ENCODE results near the gene TMPRSS7.

TMPRSS7 gene, protein sequence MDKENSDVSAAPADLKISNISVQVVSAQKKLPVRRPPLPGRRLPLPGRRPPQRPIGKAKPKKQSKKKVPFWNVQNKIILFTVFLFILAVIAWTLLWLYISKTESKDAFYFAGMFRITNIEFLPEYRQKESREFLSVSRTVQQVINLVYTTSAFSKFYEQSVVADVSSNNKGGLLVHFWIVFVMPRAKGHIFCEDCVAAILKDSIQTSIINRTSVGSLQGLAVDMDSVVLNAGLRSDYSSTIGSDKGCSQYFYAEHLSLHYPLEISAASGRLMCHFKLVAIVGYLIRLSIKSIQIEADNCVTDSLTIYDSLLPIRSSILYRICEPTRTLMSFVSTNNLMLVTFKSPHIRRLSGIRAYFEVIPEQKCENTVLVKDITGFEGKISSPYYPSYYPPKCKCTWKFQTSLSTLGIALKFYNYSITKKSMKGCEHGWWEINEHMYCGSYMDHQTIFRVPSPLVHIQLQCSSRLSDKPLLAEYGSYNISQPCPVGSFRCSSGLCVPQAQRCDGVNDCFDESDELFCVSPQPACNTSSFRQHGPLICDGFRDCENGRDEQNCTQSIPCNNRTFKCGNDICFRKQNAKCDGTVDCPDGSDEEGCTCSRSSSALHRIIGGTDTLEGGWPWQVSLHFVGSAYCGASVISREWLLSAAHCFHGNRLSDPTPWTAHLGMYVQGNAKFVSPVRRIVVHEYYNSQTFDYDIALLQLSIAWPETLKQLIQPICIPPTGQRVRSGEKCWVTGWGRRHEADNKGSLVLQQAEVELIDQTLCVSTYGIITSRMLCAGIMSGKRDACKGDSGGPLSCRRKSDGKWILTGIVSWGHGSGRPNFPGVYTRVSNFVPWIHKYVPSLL

DNA sequence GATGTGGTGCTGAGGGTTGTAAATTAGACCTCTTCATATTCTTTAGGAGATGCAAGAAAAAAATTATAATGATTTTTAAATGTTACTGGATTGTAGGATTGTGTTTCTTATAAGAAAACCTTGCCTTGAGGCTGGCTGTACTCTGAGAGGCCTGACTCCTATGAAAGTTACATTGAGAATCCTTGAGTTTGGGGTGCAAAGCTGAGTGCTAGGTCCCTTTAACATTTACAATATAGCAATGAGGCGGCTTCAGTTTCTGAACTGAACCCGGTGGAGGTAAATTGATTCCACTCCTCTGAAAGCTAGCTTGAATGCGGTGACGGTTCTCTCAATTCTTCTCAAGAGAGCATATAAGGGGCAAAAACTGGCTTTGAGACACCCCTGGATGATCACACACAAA, at the start of gene TMPRSS7:
Gene TMPRSS7 (plus strand): TSS at position 301 of the 400 bp plus-strand sequence. CDS start 110 bp downstream, outside the sequence.
- no peak for DNase-seq (ENCODE audit: low spot score)

DNA sequence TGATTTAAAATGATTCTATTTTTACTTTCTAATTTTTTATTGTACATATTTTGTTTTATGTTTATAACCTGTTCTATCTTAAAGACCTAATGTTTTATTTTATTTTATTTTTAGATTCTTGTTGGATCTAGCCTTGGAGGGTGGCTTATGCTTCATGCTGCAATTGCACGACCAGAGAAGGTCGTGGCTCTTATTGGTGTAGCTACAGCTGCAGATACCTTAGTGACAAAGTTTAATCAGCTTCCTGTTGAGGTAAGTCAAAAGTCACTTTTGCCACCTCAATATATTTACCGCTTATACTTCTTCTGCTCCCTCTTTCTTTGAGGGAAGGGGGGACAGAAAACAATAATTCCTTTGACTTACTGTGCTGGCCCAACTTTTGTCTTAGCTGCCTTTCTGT, 47.7 kb upstream of the TMPRSS7 start:
- DNase-seq (ENCODE audit: low spot score), result no peak

DNA sequence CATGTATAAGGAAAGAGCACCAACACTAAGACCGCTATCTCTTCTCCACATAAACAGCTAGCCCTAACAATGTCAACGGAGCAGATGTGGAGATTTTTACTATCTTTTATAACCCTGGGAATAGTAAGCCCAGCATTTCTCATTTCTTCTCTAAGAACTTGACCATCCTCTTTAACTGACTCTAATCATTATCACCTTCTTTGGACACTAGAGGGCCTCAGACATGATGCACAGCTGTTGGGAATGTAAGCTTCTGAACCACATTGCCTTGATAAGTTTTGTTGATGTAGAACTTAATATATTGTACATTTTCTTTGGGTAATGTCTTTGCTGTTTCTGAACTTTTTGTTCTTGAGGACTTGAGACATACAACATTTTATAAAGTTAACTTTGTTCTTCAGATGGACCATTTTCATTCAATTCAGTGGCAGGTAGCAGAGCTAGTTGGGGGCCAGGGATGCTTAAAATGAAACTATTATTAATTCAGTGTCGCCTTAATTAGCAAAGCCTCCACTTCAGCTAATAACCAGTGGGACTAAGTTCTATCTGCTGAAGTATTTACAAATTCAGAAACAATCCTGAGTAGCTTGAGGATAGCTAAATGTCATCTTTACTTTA, 45.4 kb upstream of the TMPRSS7 start:
- DNase-seq (ENCODE audit: low spot score), result no peak

DNA sequence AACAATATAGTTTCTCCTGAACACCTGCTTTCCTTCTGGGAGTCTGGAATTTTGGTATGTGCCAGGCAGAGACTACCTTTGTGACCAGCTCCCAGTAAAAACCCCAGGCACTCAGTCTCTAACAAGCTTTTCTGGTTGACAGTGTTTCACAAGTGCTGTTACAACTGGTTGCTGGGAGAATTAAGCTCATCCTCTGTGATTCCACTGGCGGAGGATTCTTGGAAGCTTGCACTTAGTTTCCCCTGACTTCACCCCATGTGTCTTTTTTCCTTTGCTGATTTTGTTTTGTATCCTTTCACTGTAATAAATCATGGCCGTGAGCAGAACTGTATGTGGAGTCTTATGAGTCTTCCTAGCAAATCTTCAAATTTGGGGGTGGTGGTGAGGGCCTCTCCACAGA, 41.5 kb upstream of the TMPRSS7 start:
- no peak for DNase-seq (ENCODE audit: low spot score)

DNA sequence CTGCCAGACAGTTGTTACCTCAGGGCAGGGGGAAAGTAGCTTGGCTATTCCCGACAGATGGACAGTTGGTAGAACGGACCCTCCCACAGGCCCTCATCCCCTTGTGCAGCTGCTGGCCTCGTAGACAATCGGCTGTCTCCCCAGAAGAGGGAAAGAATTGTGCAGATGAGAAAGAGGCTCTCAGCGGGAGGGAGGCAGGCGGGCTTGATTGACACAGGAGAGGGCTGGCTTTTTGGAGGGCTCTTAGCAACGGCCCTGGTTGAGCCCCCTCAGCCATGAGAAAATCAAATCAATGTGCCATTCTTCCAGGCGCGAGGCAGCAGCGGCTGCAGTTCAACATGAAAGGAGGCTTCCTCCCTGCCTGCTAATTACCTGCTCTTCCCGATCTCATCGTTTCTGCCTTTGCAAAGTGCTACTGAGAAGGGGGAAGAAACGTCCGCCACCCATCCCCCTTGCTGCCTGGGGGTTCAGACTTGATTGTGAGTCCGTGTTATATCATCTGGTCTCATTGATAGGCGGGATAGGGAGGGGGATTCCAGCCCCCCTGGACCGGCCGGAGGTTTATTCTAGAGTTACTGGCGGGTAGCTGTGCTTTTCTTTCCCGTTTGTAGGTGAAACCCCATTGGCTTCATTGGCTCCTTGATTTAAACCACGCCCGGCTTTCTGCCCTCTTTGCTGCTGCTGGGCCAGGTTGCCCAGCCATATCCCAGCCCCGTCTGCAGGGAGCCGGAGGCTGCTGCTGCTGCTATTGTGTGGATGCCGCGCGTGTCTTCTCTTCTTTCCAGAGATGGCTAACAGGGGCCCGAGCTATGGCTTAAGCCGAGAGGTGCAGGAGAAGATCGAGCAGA, 35.7 kb upstream of the TMPRSS7 start, which contains the start of gene TAGLN3:
Gene TAGLN3 (plus strand): TSS at position 287 of the 848 bp plus-strand sequence. CDS start 501 bp downstream, at position 788.
- DNase-seq (ENCODE audit: low spot score), result peak; percentile 68

DNA sequence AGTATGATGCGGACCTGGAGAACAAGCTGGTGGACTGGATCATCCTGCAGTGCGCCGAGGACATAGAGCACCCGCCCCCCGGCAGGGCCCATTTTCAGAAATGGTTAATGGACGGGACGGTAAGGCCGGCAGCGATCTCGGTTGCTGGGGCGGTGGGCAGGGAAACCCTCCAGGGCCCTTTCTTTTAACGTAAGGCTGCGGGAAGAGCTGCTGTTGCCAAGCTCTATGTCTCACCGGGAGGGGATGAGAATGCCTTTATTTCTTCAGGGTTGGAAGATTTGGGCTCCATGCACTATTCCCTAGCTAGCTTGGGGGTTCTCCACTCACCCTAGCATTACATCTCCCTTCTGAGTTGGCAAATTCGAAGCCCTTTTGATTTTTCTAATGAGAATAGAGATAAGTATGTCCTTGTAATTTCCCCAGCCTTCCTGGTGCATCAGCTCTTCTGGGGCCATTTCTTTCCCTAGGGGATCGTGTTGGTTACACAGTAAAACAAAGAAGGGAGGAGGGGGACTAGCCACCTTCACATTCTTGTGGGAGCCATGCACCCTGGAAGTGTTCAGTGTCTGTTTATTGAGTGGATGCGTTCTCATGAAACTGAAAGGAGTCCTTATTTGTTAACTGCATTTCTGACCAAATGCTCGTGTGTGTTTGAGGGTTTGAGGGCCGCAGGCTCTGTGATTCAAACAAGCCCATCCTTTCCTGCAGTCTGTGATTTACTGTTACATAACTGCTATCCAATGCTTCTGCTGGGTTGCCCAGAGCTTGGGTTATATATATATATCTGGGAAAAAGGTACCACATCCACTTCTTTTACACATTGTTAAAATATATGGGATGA, 34.8 kb upstream of the TMPRSS7 start:
- DNase-seq (ENCODE audit: low spot score), result no peak

DNA sequence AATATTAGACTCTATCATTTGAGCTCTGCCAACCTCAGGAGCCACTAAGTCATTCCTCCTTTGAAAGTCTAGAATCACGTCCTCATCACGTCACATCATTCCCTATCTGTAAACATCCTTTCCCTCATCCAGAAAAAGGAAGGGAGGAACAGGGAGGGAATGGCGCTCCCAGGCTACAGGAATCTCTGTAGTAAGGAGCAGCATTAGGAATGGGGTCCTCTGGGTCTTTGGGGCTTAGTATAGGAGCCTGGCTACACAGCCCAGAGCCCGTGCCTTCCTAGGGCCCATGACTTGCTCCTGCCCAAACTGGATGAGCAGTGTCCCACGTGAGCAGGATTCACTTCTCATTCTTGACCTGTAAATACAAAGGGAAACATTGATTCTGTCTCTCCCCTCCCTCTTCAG, 34.2 kb upstream of the TMPRSS7 start:
- no peak for DNase-seq (ENCODE audit: low spot score)

DNA sequence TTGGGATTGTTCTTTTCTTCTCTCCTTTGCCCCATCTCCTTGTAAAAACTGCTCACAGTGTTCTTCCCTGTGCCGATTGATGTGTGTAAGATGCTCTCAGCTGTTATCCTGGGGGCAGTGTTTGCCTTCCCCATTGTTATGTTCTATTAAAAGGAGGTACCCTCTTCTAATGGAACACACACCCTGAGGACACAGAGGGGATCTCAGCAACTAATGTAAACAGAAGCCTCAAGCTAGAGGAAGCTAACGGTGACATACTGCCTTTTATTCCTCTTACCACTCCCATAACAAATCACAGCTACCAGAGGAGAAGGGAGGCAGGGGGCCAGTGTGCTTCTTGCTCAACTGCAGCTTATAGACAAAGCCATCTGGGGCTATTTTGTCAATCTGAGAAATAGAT, 33.6 kb upstream of the TMPRSS7 start:
- no peak for DNase-seq (ENCODE audit: low spot score)

DNA sequence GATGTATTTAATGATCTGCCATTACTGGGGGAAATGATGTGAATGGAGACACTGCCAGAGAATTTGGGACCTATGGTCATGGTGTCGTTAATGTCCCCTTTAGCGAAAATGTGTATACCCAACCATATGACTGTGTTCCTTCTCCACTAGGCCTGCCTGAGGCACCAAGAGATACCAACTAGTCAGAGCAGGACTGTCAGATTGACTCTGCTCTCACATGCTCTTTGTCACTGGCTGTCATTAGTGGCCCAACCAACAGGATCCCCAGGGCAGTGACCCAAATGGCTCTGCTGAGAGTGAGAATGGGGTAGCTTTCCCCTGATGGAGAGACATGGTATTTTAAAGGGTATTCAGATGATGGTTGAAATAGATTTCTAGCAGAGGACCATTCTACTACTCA, 33.0 kb upstream of the TMPRSS7 start:
- DNase-seq (ENCODE audit: low spot score), result no peak

DNA sequence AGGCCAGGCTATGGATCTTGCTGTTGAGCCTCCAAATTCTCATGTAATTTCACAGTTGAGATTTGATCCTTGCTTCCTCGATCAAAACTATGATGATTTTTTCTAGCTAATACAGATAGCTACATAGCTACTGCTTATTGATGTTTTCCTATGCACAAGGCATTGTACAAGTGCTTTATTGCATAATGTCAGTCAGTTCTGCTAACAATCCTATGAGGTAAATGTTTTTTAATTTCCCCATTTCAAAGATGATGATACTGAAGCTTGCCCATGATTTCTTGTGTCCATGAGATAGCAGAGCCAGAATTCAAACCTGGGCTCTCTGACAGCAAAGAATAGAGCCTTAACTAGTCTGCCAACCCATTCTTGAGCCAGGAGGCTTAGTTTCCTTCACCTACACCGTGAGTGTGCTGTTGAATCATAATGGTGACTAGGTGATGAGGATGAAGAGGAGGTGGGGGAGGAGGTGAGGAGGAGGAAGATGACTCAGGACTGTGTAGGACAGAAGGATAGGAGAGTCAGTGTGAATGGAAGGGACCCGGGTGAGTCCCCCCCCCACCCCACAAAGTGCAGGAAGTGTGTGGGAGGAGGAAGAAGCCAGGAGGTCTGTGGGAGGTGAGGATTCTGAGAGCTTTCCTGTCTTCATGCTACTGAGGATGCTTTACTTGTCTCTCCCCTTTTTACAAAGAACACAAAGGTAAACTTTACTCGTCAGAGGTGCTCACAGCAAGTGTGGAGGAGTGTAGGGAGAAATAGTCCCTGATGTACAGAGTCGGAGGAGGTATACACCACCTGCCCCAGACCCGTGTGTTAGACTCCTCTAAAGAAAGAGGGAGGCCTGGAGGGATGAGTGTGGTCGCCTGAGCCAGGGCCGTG, 32.2 kb upstream of the TMPRSS7 start:
- peak; percentile 63 for DNase-seq (ENCODE audit: low spot score)

DNA sequence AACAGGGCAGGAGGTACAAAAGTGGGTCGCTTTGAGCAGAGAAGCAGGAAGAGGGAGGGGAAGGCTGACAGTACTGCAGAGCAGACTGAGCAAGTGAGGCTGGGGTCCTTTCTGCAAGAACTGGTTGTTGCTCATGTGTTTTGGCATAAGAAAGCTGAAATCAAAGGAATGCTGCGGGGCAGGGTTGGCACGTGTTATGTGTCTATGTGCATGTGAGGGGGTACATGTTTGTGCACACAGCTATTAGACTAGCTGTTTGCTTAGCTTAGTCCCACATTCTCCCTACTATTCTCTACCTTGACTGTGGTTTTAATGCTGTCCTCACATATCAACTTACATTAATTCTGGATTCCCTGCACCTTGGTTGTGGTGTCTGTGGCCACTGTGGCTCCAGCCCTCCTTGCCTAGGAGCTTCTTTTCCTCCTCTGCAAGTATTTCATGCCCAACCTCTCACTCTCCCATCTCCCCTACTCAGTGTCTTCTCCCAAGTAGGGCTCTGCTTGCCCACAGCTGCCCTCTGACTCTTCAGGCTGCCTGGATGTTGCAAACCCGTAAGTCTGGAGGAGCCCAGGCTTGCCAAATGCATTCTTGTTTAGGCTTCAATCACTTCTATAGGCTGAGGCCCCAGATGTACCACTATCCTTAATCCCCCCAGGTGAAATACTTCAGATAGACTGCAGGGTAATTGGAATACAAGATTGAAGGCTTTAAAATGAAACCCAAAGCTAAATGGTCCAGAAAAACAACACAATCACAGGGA, 31.0 kb upstream of the TMPRSS7 start:
- DNase-seq (ENCODE audit: low spot score), result no peak

DNA sequence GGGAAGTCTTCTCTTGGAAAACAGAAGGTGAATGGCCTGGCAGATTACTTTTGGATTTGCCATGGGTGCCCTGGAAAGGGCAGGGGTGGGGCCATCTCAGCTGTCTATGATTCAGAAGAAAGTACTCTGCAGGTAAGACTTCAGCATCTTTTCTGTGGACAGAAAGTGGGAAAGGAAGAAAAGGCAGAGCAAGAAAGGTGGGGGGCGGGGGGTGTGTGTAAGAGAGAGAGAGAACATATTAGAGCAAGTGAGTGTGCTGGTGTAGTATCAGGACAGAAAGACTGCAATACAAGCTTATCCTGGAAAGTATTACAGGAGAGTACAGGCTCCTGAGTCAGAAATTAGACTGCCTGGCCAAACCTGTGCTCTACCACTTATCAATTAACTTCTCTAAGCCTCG, 30.3 kb upstream of the TMPRSS7 start:
- DNase-seq (ENCODE audit: low spot score), result no peak

DNA sequence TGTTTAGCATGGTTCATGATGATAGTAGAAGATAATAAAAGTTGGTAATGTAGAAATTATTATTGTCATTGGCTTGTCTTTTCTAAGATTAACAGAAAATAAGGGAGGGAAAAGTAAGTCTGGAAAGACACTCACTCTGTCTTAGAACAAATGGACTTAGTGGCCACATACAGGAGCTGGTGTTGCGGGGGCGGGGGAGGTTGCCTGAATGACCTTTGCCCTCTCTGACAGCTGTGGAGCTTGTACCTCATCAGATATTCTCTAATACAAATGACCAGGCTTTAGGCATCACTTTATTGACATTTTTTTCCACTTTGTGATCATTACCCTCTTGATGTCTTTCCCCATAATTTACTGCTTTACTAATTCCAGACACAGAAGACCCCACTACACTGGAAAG, 29.9 kb upstream of the TMPRSS7 start:
- DNase-seq (ENCODE audit: low spot score), result no peak

DNA sequence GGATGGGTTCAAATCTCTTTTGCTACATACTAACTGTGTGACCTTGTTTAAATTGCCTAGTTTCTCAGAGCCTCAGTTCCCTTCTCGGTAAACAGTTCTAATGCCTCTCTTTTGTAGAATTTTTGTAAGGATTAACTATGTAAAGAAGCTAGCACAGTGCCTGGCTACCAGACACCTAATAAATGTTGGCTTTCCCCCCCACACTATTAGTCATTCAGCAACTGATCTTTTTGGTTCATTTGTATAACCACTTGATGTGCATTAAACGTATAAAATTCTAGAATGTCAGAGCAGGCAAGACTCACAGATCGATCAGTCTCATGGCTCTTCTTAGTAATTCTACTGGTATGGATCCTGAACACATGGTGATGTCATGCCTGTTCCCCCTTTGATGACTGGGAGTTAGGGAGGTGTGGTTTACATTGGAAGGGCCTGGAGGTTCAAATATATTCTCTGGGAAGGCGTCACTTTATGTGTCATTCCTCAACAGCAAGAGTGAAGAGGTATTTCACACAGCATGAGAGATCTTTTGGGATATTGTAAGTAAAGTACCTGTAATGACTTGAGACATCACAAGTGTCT, 29.4 kb upstream of the TMPRSS7 start:
- DNase-seq (ENCODE audit: low spot score), result no peak

DNA sequence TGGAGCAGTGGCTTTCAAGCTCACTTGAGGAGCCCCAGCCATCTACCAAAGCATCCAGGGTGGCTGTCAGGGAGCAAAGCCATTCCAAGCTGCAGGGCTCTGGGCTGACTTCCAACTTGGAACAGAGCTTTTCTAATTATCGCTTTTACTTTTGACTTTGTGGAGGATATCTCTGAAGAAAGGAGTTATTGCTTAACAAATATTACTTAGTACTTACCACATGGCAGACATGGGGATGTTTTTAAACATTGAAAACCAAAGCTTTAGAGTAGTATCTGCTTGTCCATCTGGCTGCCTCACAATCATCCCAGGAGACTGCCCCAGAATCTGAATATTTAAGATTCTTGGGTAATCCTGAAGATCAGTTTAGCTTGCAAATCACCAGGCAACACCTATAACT, 26.9 kb upstream of the TMPRSS7 start:
- no peak for DNase-seq (ENCODE audit: low spot score)

DNA sequence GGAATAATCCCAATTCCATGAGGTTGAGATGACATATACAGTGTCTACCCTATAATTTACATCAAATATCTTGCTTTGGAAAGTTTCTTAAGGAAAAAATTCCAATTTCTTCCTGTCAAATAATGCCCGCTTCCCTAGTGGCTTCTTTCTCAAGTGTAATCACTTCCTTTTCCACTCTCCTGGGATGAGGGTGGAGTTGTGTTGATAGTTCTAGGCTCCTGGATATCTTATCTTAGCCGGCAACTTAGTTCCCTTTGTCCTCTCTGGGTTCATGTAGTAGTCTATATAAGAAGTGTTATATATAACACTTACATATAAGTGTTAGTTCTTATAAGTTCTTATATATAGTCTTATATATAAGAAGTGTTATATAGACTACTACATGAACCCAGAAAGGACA, 24.9 kb upstream of the TMPRSS7 start:
- DNase-seq (ENCODE audit: low spot score), result no peak

DNA sequence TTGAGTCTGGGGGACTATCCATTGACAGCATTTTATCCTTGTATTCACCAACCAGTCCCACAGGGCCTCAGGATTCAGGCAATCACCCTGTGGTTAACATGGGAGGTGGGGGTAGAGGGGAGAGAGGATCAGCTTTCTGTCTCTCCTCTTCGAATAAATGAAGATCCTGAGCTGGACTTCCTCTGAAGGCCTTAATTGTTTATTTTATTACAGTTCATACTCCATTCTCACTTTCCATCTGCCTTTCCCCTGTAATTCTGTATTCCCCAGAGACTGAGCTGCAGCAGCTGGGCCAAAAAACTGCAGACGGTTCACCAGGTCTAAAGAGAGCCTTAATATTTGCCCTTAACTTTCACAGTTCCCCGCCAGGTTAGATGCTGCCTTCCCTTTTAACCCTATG, 23.9 kb upstream of the TMPRSS7 start:
- no peak for DNase-seq (ENCODE audit: low spot score)

DNA sequence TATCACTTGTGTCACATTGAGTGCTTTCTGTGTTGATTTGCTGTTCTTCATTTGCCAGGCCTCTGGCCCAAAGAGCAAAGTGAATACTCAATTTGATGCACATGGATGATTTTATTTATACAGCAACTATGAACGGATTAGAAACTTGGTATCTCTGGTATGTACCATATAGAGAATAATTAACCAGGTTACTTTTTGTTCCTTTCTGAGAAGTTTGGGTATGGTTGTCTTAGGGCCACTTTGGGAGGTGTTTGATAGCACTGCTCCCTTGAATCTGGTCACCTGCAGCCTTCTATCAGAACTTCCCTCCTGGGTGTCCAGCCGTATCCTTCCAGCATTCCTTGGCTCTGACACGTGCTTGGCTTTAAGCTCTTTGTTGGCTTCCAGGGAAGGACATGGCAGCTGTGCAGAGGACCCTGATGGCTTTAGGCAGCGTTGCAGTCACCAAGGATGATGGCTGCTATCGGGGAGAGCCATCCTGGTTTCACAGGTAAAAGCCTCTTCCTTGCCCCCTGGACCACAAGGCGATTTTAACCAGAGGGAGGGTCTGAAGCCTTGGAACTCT, 23.1 kb upstream of the TMPRSS7 start:
- DNase-seq (ENCODE audit: low spot score), result no peak
